Trophoblast cell (in vitro differentiated cells and primary cell): Measurements from ENCODE around the gene ADD1.
"Not testable (repeated sequence)": the region's sequence is repeated elsewhere in the genome, so short reads cannot be mapped to it uniquely, and the experiment has no call there.

ENCODE experiments used
- DNase-seq, 2 donors: peaks; one replicate each; pipeline ENCODE4 v3.0.0-alpha.2; 2016
- H2AFZ ChIP-seq: 2 replicates; pipeline ENCODE4 v1.6.1; 2013; ENCODE audit warnings: low read length, moderate library complexity, mild to moderate bottlenecking; ENCODE audit not compliant: insufficient read depth, poor library complexity
- H2AK5ac ChIP-seq: 2 replicates; pipeline ENCODE4 v1.6.1; 2013; ENCODE audit warnings: mild to moderate bottlenecking, low read length
- H2BK120ac ChIP-seq: 2 replicates; pipeline ENCODE4 v1.6.1; 2013; ENCODE audit warnings: low read length, mild to moderate bottlenecking, moderate library complexity; ENCODE audit not compliant: insufficient read depth, poor library complexity
- H2BK12ac ChIP-seq: 2 replicates; pipeline ENCODE4 v1.6.1; 2013; ENCODE audit warnings: mild to moderate bottlenecking, low read length, moderate library complexity
- H2BK5ac ChIP-seq: 2 replicates; pipeline ENCODE4 v1.6.1; 2013; ENCODE audit warnings: low read length, low read depth, moderate library complexity, mild to moderate bottlenecking; ENCODE audit not compliant: poor library complexity
- H3K14ac ChIP-seq: 2 replicates; pipeline ENCODE4 v1.6.1; 2013; ENCODE audit warnings: mild to moderate bottlenecking, low read length
- H3K18ac ChIP-seq: 2 replicates; pipeline ENCODE4 v1.6.1; 2013; ENCODE audit warnings: mild to moderate bottlenecking, low read length
- H3K23ac ChIP-seq: 2 replicates; pipeline ENCODE4 v1.6.1; 2013; ENCODE audit warnings: low read length
- H3K27ac ChIP-seq: 2 replicates; pipeline ENCODE4 v1.5.1; 2013; ENCODE audit warnings: low read depth, mild to moderate bottlenecking, inconsistent platforms, low read length, moderate library complexity
- H3K27me3 ChIP-seq: 2 replicates; pipeline ENCODE4 v1.6.1; 2013; ENCODE audit warnings: inconsistent platforms, mild to moderate bottlenecking, low read length, moderate library complexity; ENCODE audit not compliant: insufficient read depth
- H3K36me3 ChIP-seq, 2 experiments: 1 replicate in 1 of 2; 2 replicates in 1 of 2; pipeline ENCODE4 v1.6.1; 2013; ENCODE audit warnings: low read length in 2 of 2, mild to moderate bottlenecking in 2 of 2, moderate library complexity in 1 of 2; ENCODE audit not compliant: insufficient read depth in 2 of 2, control insufficient read depth in 1 of 2
- H3K4ac ChIP-seq: 2 replicates; pipeline ENCODE4 v1.6.1; 2013; ENCODE audit warnings: low read depth, mild to moderate bottlenecking, low read length, moderate library complexity
- H3K4me1 ChIP-seq, 2 experiments: 1 replicate in 1 of 2; 2 replicates in 1 of 2; pipeline ENCODE4 v1.6.1; 2013; ENCODE audit warnings: low read length in 2 of 2, mild to moderate bottlenecking in 2 of 2, moderate library complexity in 1 of 2; ENCODE audit not compliant: insufficient read depth in 2 of 2, control insufficient read depth in 1 of 2
- H3K4me2 ChIP-seq: 2 replicates; pipeline ENCODE4 v1.6.1; 2013; ENCODE audit warnings: inconsistent platforms, mild to moderate bottlenecking, low read length, moderate library complexity
- H3K4me3 ChIP-seq: 2 replicates; pipeline ENCODE4 v1.5.1; 2013; ENCODE audit warnings: mild to moderate bottlenecking, low read depth, low read length, inconsistent platforms
- H3K79me1 ChIP-seq: one replicate; pipeline ENCODE4 v1.6.1; 2013; ENCODE audit warnings: low read length
- H3K79me2 ChIP-seq: 2 replicates; pipeline ENCODE4 v1.6.1; 2013; ENCODE audit warnings: low read length, mild to moderate bottlenecking; ENCODE audit not compliant: control insufficient read depth, insufficient read depth, poor library complexity
- H3K9ac ChIP-seq: 2 replicates; pipeline ENCODE4 v1.6.1; 2013; ENCODE audit warnings: mild to moderate bottlenecking, low read length
- H3K9me3 ChIP-seq: 2 replicates; pipeline ENCODE4 v1.6.1; 2013; ENCODE audit warnings: low read depth, mild to moderate bottlenecking, control low read depth, inconsistent platforms, low read length; ENCODE audit not compliant: insufficient read depth
- H4K12ac ChIP-seq: 2 replicates; pipeline ENCODE4 v1.6.1; 2013; ENCODE audit warnings: low read depth, mild to moderate bottlenecking, low read length, moderate library complexity
- H4K8ac ChIP-seq: 2 replicates; pipeline ENCODE4 v1.6.1; 2013; ENCODE audit warnings: low read depth, mild to moderate bottlenecking, low read length, moderate library complexity
- H4K91ac ChIP-seq: one replicate; pipeline ENCODE4 v1.6.1; 2013; ENCODE audit warnings: low read depth, mild to moderate bottlenecking, low read length, moderate library complexity
- WGBS: extraction: QIAGEN DNeasy Blood & Tissue Kit; methylation state at CpG from one replicate; pipeline ENCODE4 v1.1.7; 2013; ENCODE audit warnings: missing lambda C conversion rate; ENCODE audit not compliant: insufficient read length, insufficient coverage; ENCODE audit errors: extremely low coverage; 5-methylcytosine and 5-hydroxymethylcytosine counted together

ADD1 gene

GRCh38 chr4:2936773-2937145 is 93.1 kb downstream of the ADD1 start:
- H3K4me1 ChIP-seq: peaks cover 12 to 19% of the 10 kb centered on the region in 2 experiments
- no CpG with 5 or more reads among the region's 6 CpGs for WGBS

GRCh38 chr4:2937146-2937857 is 93.7 kb downstream of the ADD1 start:
- no peaks in the 10 kb centered on the region for H3K27me3 ChIP-seq
- H3K79me1 ChIP-seq: peaks cover 4% of the 10 kb centered on the region
- peaks cover 2% of the 10 kb centered on the region for H3K9me3 ChIP-seq
- no peak overlapping the region for H2BK12ac ChIP-seq
- H3K14ac ChIP-seq: no peak overlapping the region
- no peak overlapping the region for H3K9ac ChIP-seq
- H3K79me2 ChIP-seq: peaks cover 7% of the 10 kb centered on the region
- peaks cover 53 to 56% of the 10 kb centered on the region in 2 experiments for H3K36me3 ChIP-seq
- H3K27ac ChIP-seq: no peak overlapping the region
- no peak overlapping the region for H2AFZ ChIP-seq
- H4K12ac ChIP-seq: no peak overlapping the region
- no peak overlapping the region for H2BK5ac ChIP-seq
- H3K23ac ChIP-seq: no peak overlapping the region
- no peak overlapping the region for H2AK5ac ChIP-seq
- DNase-seq: peak; percentile 65 to 81
- no peak overlapping the region for H3K18ac ChIP-seq
- H3K4ac ChIP-seq: no peak overlapping the region
- no peak overlapping the region for H4K91ac ChIP-seq
- no peak overlapping the region for H4K8ac ChIP-seq
- peaks cover 12 to 19% of the 10 kb centered on the region in 2 experiments for H3K4me1 ChIP-seq
- no peak overlapping the region for H2BK120ac ChIP-seq
- no peak overlapping the region for H3K4me3 ChIP-seq
- no CpG with 5 or more reads among the region's 23 CpGs for WGBS
- no peak overlapping the region for H3K4me2 ChIP-seq

More at GRCh38 chr4:2936773-2937145, 93.1 kb downstream of the ADD1 start:
- H2BK12ac ChIP-seq: no peak overlapping the region
- no peak overlapping the region for H3K9ac ChIP-seq
- H2BK120ac ChIP-seq: no peak overlapping the region
- peaks cover 7% of the 10 kb centered on the region for H3K79me2 ChIP-seq
- no peak overlapping the region for H2AFZ ChIP-seq
- peaks cover 2% of the 10 kb centered on the region for H3K9me3 ChIP-seq
- H3K36me3 ChIP-seq: peaks cover 53 to 56% of the 10 kb centered on the region in 2 experiments
- peak; percentile 52 to 53 for DNase-seq
- no peak overlapping the region for H3K18ac ChIP-seq
- H3K79me1 ChIP-seq: peaks cover 4% of the 10 kb centered on the region
- no peak overlapping the region for H3K14ac ChIP-seq
- H3K23ac ChIP-seq: no peak overlapping the region
- H4K91ac ChIP-seq: no peak overlapping the region
- no peak overlapping the region for H2BK5ac ChIP-seq
- H3K4me3 ChIP-seq: no peak overlapping the region
- no peak overlapping the region for H2AK5ac ChIP-seq
- no peaks in the 10 kb centered on the region for H3K27me3 ChIP-seq
- no peak overlapping the region for H3K27ac ChIP-seq
- H3K4me2 ChIP-seq: no peak overlapping the region
- H4K8ac ChIP-seq: no peak overlapping the region
- H3K4ac ChIP-seq: no peak overlapping the region
- no peak overlapping the region for H4K12ac ChIP-seq

GRCh38 chr4:2937986-2938385 is 94.3 kb downstream of the ADD1 start:
- Histone ChIP-seq H3K79me2 (peaks cover 7% of the 10 kb centered on the region), H4K12ac (no peak overlapping the region), H4K91ac (no peak overlapping the region), H3K36me3 (peaks cover 54 to 59% of the 10 kb centered on the region in 2 experiments), H3K4me3 (no peak overlapping the region), H2AFZ (no peak overlapping the region), H2AK5ac (no peak overlapping the region), H2BK12ac (no peak overlapping the region), H3K4ac (no peak overlapping the region), H3K9me3 (peaks cover 2% of the 10 kb centered on the region), H4K8ac (no peak overlapping the region), H3K27ac (no peak overlapping the region), H3K14ac (no peak overlapping the region), H2BK120ac (no peak overlapping the region), H2BK5ac (no peak overlapping the region), H3K27me3 (no peaks in the 10 kb centered on the region), H3K18ac (no peak overlapping the region), H3K9ac (no peak overlapping the region), H3K79me1 (peaks cover 4% of the 10 kb centered on the region), H3K4me1 (peaks cover 12 to 18% of the 10 kb centered on the region in 2 experiments), H3K4me2 (no peak overlapping the region), H3K23ac (no peak overlapping the region)
- WGBS: no CpG with 5 or more reads among the region's 12 CpGs
- DNase-seq: no peak

GRCh38 chr4:2938411-2938810 is 94.8 kb downstream of the ADD1 start:
- H3K79me2 ChIP-seq, H3K9ac ChIP-seq, H3K27me3 ChIP-seq, H4K8ac ChIP-seq, H3K79me1 ChIP-seq, H2BK5ac ChIP-seq, H3K4me3 ChIP-seq, H2BK120ac ChIP-seq, H3K18ac ChIP-seq, H3K9me3 ChIP-seq, H3K4ac ChIP-seq, H4K12ac ChIP-seq, DNase-seq, H2BK12ac ChIP-seq, H3K4me2 ChIP-seq, H3K27ac ChIP-seq, H3K14ac ChIP-seq, H4K91ac ChIP-seq, H3K23ac ChIP-seq, H2AFZ ChIP-seq, H2AK5ac ChIP-seq: not testable (repeated sequence)
- WGBS: no CpG with 5 or more reads among the region's 10 CpGs
- H3K36me3 ChIP-seq: peaks cover 59 to 61% of the 10 kb centered on the region in 2 experiments
- H3K4me1 ChIP-seq: peaks cover 9 to 14% of the 10 kb centered on the region in 2 experiments
